ENCODE data around the gene GARIN3.
"Not testable (repeated sequence)": the region's sequence is repeated elsewhere in the genome, so short reads cannot be mapped to it uniquely, and the experiment has no call there.

The GARIN3 gene

DNA sequence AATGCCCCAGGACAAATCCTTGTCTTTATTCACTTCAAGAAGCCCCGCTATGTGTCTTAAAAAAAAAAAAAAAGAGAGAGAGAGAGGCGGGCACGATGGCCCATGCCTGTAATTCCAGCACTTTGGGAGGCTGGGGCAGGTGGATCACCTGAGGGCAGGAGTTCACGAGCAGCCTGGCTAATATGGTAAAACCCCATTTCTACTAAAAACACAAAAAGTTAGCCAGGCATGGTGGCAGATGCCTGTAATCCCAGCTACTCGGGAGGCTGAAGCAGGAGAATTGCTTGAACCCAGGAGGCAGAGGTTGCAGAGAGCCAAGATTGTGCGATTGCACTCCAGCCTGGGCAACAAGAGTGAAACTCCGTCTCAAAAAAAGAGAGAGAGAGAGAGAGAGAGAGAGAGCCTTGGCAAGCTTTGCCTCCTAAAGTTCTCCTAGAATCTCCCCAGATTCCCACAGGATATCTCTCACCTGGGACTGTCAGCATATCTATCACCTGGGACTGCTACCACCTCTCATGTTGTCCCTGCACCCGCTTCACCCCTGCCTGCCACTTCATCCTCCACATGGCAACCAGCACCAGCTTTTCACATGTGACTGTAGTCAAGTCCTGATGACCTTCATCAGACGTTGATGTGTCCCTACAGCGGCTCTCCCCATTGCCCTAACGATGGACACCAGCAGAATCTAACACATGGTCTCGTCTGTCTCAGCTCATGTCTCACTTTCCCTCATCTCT, 20.4 kb upstream of the GARIN3 start:
- no peak for DNase-seq (ENCODE audit: low read depth in 4 of 4, low spot score in 1 of 4)

DNA sequence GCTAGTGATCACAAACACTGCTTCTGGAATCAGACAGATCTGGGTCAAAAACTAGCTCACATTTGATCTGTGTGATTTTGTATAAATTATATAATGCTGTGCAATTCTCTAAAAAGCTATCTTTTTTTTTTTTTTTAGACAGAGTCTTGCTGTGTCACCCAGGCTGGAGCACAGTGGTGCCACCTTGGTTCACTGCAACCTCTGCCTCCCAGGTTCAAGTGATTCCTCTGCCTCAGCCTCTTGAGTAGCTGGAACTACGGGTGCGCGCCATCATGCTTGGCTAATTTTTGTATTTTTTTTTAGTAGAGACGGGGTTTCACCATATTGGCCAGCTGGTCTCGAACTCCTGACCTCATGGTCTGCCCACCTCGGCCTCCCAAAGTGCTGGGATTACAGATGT, 19.1 kb upstream of the GARIN3 start:
- not testable (repeated sequence) for DNase-seq (ENCODE audit: low read depth in 4 of 4, low spot score in 1 of 4)

DNA sequence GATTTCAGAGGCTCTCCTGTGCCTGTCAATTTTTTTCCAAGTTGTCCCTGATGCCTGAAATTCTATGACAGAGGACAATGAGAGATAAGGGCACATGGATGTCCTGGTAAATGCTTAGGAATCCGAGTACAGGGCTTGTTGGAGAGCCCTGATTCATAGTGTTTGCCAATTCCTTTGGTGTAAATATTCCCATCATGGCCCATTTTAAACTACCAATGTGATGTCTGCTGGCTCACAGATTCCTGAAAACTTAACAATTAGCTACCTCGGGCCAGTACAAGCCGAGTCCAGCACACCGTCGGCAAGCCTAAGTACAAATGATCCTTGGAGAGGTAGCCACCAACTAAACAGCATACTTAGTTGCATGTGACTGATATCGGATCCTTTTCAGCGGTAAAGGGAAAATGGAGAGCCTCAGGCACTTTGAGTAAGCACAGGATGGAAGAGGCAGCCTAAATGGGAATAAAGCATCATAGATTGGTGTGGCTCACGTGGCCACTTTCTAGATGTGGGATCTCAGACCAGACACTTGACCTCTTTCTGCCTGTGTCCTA, 18.1 kb upstream of the GARIN3 start:
- DNase-seq (ENCODE audit: low read depth in 4 of 4, low spot score in 1 of 4) = no peak

DNA sequence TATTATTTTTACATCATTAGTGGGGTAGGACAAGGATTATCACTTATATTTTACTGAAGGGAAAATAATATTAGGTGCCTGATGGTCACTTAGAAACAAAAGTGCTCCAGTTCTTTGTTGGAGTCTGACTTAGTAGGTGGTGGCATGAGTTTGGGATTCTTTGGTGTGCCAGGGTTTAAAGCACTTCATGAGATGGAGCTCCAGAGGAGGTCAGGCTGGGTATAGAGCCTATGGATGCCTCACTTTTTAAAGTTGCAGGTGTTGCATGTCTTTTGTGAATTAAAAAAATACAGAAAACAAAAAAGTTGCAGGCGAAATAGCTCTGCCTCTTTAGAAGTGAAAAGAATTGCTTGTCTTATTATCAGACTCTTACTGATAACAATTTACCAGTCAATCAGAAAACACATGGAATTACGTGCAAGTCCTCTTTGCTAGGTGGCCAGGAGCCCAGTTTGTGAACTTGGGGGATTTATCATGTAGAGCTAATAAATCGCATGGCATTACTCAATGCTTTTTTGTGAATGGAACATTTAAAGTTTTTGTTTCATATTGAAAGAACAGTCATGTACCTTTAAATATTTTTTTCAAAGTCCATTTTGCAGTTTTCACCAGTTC, 16.2 kb upstream of the GARIN3 start:
- no peak for DNase-seq (ENCODE audit: low read depth in 4 of 4, low spot score in 1 of 4)

DNA sequence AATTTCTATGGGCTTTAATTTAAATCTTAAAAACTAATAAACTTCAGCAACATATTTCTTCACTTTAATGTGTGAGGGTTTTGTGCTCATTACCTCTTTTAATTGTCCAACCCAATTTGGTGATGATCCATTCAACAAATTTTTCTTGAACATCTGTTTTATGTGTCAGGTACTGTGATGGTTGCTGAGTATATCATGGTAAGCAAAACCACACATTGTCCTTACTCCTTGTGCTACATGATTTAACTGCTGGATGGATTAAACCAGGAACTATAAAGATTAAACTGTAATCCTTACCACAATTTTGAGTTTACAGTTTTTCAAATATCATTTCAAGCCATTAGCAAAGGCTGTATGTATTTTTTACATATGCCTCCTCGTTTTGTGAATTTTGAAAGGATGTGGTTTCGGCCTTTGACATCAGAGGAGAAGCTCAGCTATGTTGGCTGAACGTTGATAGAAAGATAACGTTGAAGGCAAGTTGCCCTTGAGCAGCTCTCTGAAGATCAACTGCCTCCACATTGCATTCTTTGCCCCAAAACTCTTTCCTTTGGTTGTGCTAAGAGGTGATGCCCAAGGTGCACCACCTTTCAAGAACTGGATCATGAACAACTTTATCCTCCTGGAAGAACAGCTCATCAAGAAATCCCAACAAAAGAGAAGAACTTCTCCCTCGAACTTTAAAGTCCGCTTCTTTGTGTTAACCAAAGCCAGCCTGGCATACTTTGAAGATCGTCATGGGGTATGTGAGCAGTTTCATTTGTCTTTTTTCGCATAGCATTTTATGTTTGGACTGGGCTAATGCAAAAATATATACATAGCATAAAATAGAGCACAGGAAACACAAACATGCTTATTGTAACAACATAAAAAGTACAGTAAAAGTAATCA, 14.6 kb upstream of the GARIN3 start, which contains the start of gene ITK:
TSS of gene ITK (plus strand) at position 467 of the 891 bp plus-strand sequence. CDS start at position 605, 138 bp downstream.
- no peak for DNase-seq (ENCODE audit: low read depth in 4 of 4, low spot score in 1 of 4)

DNA sequence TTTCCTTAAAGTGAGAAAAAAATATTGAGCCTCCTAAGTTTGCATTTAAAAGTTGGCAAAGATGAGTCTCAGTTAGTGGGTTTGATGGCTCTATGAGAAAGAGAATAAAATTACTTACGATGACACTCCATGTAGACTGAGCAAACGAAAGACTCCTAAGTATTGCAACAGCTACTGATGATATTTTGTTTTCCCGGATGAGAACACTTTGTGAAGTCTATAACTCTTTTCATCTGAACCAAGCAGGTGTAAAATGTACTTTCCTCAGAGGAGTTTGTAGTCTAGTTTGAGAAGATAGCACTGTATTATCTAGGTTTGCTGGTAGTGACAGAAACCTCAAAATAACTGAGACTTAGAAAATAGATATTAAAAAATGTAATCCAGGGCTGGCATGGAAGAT, 12.9 kb upstream of the GARIN3 start:
- no peak for DNase-seq (ENCODE audit: low read depth in 4 of 4, low spot score in 1 of 4)

DNA sequence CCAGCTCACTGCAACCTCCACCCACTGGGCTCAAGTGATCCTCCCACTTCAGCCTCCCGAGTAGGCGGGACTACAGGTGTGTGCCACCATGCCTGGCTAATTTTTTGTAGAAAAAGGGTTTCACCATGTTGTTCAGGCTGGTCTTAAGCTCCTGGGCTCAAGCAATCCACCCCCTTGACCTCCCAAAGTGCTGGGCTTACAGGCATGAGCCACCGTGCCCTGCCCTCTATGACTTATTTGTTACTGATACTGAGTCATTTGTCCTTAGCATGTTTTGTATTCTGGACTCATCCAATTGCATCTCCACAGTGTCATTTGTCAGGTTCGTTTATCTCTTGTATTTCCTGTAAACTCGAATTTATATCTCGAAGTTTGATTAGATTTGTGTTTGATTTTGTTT, 11.9 kb upstream of the GARIN3 start:
- DNase-seq (ENCODE audit: low read depth in 4 of 4, low spot score in 1 of 4) = no peak

DNA sequence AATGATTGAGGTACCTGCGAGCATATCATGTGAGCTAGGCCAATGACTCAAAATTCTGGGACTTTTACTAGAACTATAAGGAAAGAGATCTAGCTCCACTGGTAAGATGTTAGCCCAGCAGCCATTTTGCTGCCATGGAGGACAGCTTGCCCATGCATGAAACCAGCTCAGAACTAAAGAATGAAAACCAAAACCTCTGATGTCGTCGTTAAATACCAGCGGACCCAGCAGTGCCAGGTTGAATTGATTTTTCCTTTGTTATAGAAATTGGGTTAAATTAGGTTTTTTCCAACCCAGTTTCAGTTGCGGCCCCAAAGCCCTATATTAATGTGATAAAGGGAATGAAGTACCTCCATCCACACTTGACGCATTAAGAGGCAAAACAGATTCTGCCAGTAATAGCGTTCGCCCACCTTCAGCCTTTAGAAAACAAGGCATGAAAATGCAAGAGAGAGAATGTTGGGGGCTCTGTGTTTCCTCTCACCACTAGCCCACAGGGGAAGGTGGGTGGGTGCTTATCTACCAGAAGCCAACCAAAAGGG, 9.1 kb upstream of the GARIN3 start:
- no peak for DNase-seq (ENCODE audit: low read depth in 4 of 4, low spot score in 1 of 4)

DNA sequence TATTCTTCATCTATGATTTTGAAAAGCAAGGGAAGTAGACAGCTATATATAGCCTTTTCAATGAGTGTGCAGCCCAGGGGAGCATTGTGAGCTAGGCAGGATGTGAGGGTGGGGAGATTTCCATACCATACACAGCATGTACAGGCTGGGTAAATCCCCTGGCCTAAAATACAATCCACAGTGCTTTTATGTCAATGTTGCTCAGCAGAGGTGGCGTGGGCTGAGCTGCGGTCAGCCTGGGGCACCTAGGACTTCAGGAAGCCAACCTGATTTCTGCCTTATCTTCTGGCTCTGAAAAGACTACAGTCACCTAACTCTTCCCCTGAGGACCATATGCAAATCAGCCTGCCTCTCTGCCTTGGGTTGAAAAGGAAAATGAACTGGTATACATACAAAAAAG, 6.3 kb upstream of the GARIN3 start:
- peak; percentile 57 to 84 (median 66) for DNase-seq (ENCODE audit: low read depth in 4 of 4, low spot score in 1 of 4)

DNA sequence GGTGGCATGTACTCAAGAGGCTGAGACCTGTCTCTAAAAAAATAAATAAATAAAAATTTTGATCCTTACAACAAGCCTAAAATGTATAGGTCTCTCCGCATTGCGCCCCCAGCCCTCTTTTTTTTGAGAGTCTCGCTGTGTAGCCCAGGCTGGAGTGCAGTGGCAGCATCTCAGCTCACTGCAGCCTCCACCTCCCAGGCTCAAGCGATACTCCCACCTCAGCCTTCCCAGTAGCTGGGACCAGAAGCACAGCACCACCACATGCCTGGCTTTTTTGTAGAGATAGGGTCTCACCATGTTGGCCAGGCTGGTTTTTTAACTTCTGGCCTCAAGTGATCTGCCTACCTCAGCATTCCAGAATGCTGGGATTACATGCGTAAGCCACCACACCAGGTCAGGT, 2.2 kb upstream of the GARIN3 start:
- no peak for DNase-seq (ENCODE audit: low read depth in 4 of 4, low spot score in 1 of 4)

DNA sequence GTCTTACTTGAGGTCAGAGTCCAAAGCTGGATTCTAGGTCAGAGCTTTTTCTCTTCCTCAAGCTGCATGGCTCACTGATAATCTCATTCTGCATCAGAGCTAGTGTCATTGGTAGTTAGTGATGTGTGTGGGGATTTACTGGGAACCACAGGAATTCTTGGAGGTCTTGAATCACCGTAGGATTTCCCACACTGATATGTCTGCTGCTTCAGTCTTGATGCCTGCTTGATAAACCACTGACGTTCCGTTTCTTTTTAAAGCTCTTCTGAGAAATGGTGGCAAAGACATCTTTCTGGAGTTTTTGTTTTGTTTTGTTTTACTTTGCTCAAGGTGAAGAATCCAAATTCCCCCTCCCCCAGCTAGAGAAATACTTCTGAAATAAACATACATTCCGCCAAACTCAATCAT, 1.2 kb upstream of the GARIN3 start:
- no peak for DNase-seq (ENCODE audit: low read depth in 4 of 4, low spot score in 1 of 4)

DNA sequence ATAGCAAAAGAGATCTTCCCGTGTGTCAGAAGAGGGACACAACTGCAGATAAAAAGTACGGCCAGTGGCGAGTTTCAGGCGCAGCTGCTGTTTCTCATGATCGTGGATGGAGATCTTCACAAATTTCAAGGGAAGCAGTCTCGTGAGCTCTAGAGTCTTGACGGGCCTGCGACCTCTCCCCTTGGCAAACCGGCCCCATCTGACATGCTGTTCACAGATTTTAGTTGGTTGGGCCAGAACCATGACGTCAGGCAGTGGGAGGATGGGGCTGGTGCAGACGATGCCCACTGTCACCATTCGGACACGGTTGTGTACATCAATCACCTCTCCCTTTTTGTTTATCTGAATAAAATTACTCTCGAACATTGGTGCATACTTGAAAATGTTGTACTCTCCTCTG, 396 bp downstream of the GARIN3 start:
- DNase-seq (ENCODE audit: low read depth in 4 of 4, low spot score in 1 of 4) = no peak

DNA sequence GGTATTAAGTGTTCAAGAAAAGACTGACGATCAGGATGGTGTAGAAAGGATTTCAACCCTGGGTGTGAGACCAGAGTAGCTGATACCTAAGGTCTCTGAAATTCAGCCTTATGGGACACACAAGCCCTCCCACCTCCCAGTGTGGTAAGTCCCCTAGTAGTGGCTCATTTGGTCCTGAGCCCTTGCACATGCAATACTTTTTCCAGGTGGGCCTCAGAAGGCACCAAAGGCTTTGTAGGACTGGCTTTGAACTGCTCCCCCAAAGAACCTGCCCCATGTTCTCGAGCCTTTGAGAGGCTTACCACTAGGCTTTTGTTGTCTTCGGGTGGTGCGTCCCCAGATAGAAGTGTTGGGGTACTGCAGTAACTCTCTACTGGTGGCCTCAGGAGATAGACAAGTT, 803 bp downstream of the GARIN3 start:
- no peak for DNase-seq (ENCODE audit: low read depth in 4 of 4, low spot score in 1 of 4)

DNA sequence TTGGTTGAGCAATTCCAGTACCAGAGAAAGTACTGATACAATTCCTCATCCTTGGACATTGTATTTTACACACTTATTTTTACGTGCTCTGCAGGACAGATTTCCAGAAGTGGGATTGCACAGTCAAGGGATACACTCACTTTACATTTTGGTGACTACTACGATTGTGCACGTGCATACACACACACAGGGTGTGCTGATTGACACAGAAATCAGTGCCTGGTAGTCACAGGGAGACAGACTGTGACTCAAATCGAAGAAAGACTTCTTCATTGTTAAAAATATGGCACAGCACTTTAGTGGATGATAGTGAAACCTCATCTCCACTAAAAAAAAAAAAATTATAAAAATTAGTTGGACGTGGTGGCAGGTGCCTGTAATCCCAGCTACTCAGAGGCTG, 1.5 kb downstream of the GARIN3 start:
- DNase-seq (ENCODE audit: low read depth in 4 of 4, low spot score in 1 of 4) = no peak

DNA sequence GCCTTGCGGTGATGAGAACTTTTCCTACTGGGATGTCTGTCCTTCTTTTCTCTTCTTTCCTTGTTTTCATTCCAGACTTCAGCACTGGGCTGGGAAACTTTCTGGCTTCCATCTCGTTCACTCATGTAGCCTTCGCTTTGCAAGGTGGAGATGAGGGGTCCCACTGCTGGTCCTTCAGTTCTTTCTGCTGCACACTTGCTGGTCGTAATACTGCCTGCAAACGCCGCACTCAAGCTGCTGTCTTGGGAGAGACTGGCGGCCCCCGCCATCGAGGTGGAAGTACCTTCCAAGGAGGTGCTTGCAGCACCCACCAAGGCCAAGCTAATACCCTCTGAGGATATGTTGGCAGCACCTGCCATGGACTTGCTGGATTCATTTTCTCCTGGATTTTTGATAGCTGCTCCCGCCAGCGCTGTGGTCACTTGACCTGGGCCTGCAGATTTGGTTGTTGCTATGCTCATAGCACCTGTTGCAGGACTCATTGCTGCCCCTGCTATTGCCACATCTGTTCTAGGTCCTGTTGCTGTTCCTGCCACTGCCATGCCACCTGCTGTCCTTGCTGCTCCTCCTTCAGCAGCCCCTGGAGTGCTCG, 3.0 kb downstream of the GARIN3 start:
- DNase-seq (ENCODE audit: low read depth in 4 of 4, low spot score in 1 of 4) = no peak

DNA sequence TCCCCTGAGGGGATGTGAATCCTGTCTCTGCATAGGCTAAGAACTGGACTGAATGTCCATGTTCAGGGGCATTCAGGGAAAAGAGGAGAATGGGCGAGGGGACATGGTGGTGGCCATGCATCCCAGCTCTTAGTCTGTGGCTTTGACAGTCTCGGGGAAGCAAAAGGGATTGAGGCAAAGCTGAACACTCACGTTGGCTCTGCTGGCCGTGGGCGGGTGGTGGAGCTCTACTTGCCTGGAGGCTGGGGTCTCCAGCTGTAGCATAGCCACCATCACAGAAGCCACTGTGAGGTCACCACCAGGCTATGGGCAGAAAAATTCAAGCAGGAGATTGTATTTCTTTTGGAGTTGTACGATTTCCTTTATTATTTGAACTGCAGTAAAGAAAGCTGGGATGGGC, 4.1 kb downstream of the GARIN3 start:
- no peak for DNase-seq (ENCODE audit: low read depth in 4 of 4, low spot score in 1 of 4)

DNA sequence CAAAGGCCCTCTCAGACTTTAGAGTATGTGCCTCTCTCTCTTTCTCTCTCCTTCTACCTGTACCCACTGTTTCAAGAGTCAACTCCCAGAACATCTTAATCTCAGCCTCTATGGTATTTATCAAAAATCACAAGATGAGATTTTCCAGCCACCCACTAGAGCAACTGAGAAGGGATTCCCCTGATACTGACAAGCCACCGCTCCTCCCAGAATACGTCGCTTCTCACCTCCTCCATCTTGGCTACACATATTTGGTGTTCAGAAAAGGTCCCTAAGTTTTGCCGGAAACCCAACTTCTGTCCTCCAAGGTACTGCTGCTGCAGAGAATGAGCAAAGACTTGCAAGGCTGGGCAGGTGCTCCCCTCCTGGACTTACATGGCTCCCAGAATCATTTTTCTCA, 6.1 kb downstream of the GARIN3 start:
- DNase-seq (ENCODE audit: low read depth in 4 of 4, low spot score in 1 of 4) = no peak

DNA sequence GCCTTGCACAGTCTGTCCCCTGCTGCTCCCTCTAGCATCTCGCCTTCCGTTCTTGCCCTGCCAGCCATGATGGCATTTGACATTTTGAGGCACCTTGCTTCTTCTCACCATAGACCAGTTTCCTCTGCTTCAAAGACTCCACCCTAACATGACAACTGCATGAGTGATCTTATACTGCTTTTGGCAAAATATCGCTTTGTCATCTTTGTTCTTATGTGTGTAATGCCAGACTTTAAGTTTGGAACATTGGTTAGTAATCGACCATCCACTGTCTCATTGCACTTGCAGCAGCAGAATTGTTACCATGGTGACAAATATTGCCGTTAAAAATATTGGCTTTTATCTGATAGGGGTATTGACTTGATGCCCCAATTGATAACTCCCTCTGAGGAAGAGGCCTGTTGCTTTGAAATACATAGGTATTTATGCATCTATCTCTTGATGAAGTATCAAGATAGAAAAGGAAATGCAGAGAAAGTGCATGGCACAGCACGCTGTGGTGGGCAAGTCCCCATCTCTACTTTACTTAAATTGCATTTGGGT, 6.8 kb downstream of the GARIN3 start:
- DNase-seq (ENCODE audit: low read depth in 4 of 4, low spot score in 1 of 4) = no peak

DNA sequence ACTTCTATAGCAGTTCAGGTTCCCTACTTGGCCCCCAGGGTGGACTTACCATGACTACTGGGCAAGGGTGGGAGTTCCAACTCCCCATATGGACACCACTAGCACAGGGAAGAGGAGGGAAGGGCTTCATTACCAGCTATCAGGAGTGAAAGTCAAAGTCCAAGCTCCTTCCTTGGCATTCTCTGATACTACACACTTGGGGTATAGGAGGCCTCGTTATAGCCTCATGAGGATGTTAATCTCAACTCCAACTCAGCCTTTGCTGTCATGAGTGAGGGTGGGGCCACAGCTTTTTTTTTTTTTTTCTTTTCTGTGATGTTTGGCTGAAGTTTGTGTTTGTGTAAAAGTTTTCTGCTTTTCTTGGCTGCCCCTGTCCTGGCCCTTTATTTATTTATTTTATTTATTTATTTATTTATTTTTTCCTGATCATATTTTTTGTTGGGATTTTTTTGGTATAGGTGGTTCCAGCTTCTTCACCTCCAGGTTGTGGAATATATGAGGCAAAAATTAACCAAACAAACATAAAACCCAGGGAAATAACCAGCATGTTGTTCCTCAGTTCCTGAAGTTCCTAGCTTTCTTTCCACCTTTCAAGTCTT, 8.7 kb downstream of the GARIN3 start:
- no peak for DNase-seq (ENCODE audit: low read depth in 4 of 4, low spot score in 1 of 4)

DNA sequence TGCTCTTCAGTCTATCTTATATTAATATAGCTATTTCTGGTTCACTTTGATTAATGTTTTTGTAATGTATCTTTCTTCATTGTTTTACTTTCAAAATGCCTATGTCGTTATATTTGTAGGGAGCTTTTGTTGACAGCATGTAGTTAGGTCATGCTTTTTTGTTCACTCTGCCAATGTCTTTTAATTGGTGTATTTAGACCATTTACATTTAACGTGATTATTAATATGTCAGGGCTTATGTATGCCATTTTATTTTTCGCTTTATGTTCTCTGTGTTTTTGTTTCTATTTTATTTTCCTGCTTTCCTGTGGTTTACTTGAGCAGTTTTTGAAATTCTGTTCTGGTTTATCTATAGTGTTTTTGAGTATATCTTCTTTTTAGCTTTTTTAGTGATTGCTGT, 10.8 kb downstream of the GARIN3 start:
- DNase-seq (ENCODE audit: low read depth in 4 of 4, low spot score in 1 of 4) = no peak

Measured in stimulated activated CD4-positive, alpha-beta T cell treated with anti-CD3 and anti-CD28 coated beads, Interleukin-1b, Interleukin-23, amount 100 ng/mL, for 24 hours (primary cell).